HCT116 (cell line): Measurements from ENCODE around the gene RPS6KL1. TPM values are rescaled to one million over a fixed set of nuclear protein-coding genes. Genes with fewer than 3 reads are reported as not detected.

Experiments used
- ATAC-seq: fragments of 200-7000 bp; cut with Tn5 transposase; 2 replicates; pipeline ENCODE4 v1.9.1; 2020; ENCODE audit warnings: mild to moderate bottlenecking, moderate library complexity
- BruUV-seq: library from RNA; stranded (reverse); fragments of 400-500 nt; replicated peaks from 2 replicates; lab custom pipeline; 2021; lab: Mats Ljungman, UMichigan
- CTCF ChIA-PET: fragments of 300-600 bp; sonication (Branson Sonifier 250); formaldehyde crosslinking; loops from one replicate; lab custom pipeline; 2021; ENCODE audit warnings: antibody characterized with exemption; lab: Charles Lee
- POLR2A ChIA-PET: fragments of 300-600, 350-600 bp; sonication (Branson Sonifier 250); formaldehyde crosslinking; loops from one replicate; lab custom pipeline; 2021; ENCODE audit warnings: antibody characterized with exemption; lab: Charles Lee
- RAD21 ChIA-PET, 2 experiments: fragments of 300-600 bp; sonication (Branson Sonifier 250); formaldehyde crosslinking; loops; one replicate each; lab custom pipeline; 2023; ENCODE audit warnings: low total read pairs in 2 of 2; ENCODE audit not compliant: uncharacterized antibody in 2 of 2, unreplicated experiment in 2 of 2, low non-redundant PET in 1 of 2; lab: Charles Lee
- DNase-seq: peaks from one replicate; pipeline ENCODE4 v3.0.0-alpha.2; 2010; ENCODE audit warnings: low read depth, low spot score
- H2AFZ ChIP-seq: fragments of 200-600 bp; shearing (Covaris generic), sonication (generic); 2 replicates; pipeline ENCODE4 v1.6.1; 2017; ENCODE audit warnings: low read depth, mixed run types, mixed read lengths, antibody characterized with exemption, low read length; ENCODE audit not compliant: poor library complexity, severe bottlenecking
- H3K27ac ChIP-seq: 2 replicates; pipeline ENCODE4 v1.5.1; 2012; ENCODE audit warnings: low read depth, low read length
- H3K27me3 ChIP-seq: fragments of 200-600 bp; sonication (generic); 2 replicates; pipeline ENCODE4 v1.6.1; 2016; ENCODE audit warnings: mixed run types, low read length, mixed read lengths; ENCODE audit not compliant: insufficient read depth
- H3K36me3 ChIP-seq, 2 experiments: fragments of 200-500 bp in 1 of 2; fragments of 200-600 bp in 1 of 2; sonication (Bioruptor generic) in 1 of 2; sonication (generic) in 1 of 2; 2 replicates each; pipeline versions ENCODE4 v1.5.1 to v1.6.1; 2014 to 2016; ENCODE audit warnings: low read length in 2 of 2, inconsistent platforms in 1 of 2, mixed read lengths in 1 of 2, mixed run types in 1 of 2; ENCODE audit not compliant: insufficient read depth in 2 of 2, control insufficient read depth in 1 of 2
- H3K4me1 ChIP-seq, 2 experiments: fragments of 200-600 bp in 1 of 2; sonication (generic) in 1 of 2; 2 replicates each; pipeline versions ENCODE4 v1.5.1 to v1.6.1; 2012 to 2017; ENCODE audit warnings: low read length in 2 of 2, inconsistent platforms in 1 of 2, mild to moderate bottlenecking in 1 of 2, mixed read lengths in 1 of 2, mixed run types in 1 of 2, moderate library complexity in 1 of 2; ENCODE audit not compliant: insufficient read depth in 2 of 2, control insufficient read depth in 1 of 2
- H3K4me2 ChIP-seq: fragments of 200-600 bp; sonication (generic); 2 replicates; pipeline ENCODE4 v1.6.1; 2017; ENCODE audit warnings: mixed run types, low read length, mixed read lengths
- H3K4me3 ChIP-seq, 2 experiments: fragments of 200-600 bp in 1 of 2; sonication (generic) in 1 of 2; replicated peaks in 1 of 2; 2 replicates each; pipeline ENCODE4 v1.5.1; 2011 to 2016; ENCODE audit warnings: low read length in 2 of 2, control low read depth in 1 of 2, low read depth in 1 of 2, mild to moderate bottlenecking in 1 of 2, mixed read lengths in 1 of 2, mixed run types in 1 of 2
- H3K79me2 ChIP-seq: fragments of 200-600 bp; sonication (generic); 2 replicates; pipeline ENCODE4 v1.6.1; 2017; ENCODE audit warnings: mild to moderate bottlenecking, mixed run types, low read length, moderate library complexity, mixed read lengths; ENCODE audit not compliant: insufficient read depth
- H3K9ac ChIP-seq: fragments of 200-600 bp; sonication (generic); 2 replicates; pipeline ENCODE4 v1.6.1; 2016; ENCODE audit warnings: low read length, mixed read lengths
- H3K9me2 ChIP-seq: fragments of 200-600 bp; sonication (generic), shearing (Covaris generic); 2 replicates; pipeline ENCODE4 v1.6.1; 2017; ENCODE audit warnings: mixed run types, mild to moderate bottlenecking, moderate library complexity; ENCODE audit not compliant: insufficient read depth
- H3K9me3 ChIP-seq, 2 experiments: fragments of 200-500 bp in 1 of 2; fragments of 200-600 bp in 1 of 2; sonication (Bioruptor generic) in 1 of 2; sonication (generic) in 1 of 2; 2 replicates each; pipeline ENCODE4 v1.6.1; 2014 to 2017; ENCODE audit warnings: low read length in 2 of 2, mixed read lengths in 2 of 2, inconsistent platforms in 1 of 2, low read depth in 1 of 2, mild to moderate bottlenecking in 1 of 2, mixed run types in 1 of 2, moderate library complexity in 1 of 2; ENCODE audit not compliant: control insufficient read depth in 1 of 2, insufficient read depth in 1 of 2
- H4K20me1 ChIP-seq: fragments of 200-600 bp; sonication (generic), shearing (Covaris generic); 2 replicates; pipeline ENCODE4 v1.6.1; 2017; ENCODE audit warnings: mixed run types, mild to moderate bottlenecking, moderate library complexity; ENCODE audit not compliant: insufficient read depth
- ATF3 ChIP-seq: IDR thresholded peaks from 2 replicates; pipeline ENCODE4 v1.6.1; 2012
- EGR1 ChIP-seq: IDR thresholded peaks from 2 replicates; pipeline ENCODE4 v1.6.1; 2012; ENCODE audit warnings: low read depth
- ELF1 ChIP-seq: IDR thresholded peaks from 2 replicates; pipeline ENCODE4 v1.6.1; 2012; ENCODE audit warnings: low read depth, borderline replicate concordance
- EZH2 ChIP-seq: fragments of 200-600 bp; sonication (generic); IDR thresholded peaks from 2 replicates; pipeline ENCODE4 v1.6.1; 2017; ENCODE audit warnings: antibody characterized with exemption, mixed run types
- EZH2phosphoT487 ChIP-seq: fragments of 200-600 bp; IDR thresholded peaks from 2 replicates; pipeline ENCODE4 v1.6.1; 2018; ENCODE audit warnings: antibody characterized with exemption, borderline replicate concordance
- FOSL1 ChIP-seq: IDR thresholded peaks from 2 replicates; pipeline ENCODE4 v1.6.1; 2012; ENCODE audit warnings: low read depth
- JUND ChIP-seq: IDR thresholded peaks from 2 replicates; pipeline ENCODE4 v1.6.1; 2012
- POLR2A ChIP-seq: IDR thresholded peaks from 2 replicates; pipeline ENCODE4 v1.7.0; 2011; ENCODE audit warnings: borderline replicate concordance; ENCODE audit not compliant: insufficient read depth, insufficient read length; ENCODE audit errors: extremely low read depth
- POLR2AphosphoS5 ChIP-seq: IDR thresholded peaks from 2 replicates; pipeline ENCODE4 v1.6.1; 2011; ENCODE audit warnings: mild to moderate bottlenecking, low read depth, low read length, moderate library complexity
- RAD21 ChIP-seq: IDR thresholded peaks from 2 replicates; pipeline ENCODE4 v1.6.1; 2012; ENCODE audit warnings: low read depth, mild to moderate bottlenecking
- SIN3A ChIP-seq: IDR thresholded peaks from 2 replicates; pipeline ENCODE4 v1.6.1; 2012; ENCODE audit warnings: low read depth
- SP1 ChIP-seq: IDR thresholded peaks from 2 replicates; pipeline ENCODE4 v1.6.1; 2012; ENCODE audit warnings: low read depth
- TCF7L2 ChIP-seq: IDR thresholded peaks from 2 replicates; pipeline ENCODE4 v1.7.0; 2011; ENCODE audit warnings: borderline replicate concordance, inconsistent platforms; ENCODE audit not compliant: insufficient read depth, insufficient read length; ENCODE audit errors: extremely low read depth
- YY1 ChIP-seq: IDR thresholded peaks from 2 replicates; pipeline ENCODE4 v1.6.1; 2011; ENCODE audit warnings: low read length, low read depth, moderate library complexity, mild to moderate bottlenecking; ENCODE audit not compliant: insufficient replicate concordance; ENCODE audit errors: extremely low read depth
- ZBTB33 ChIP-seq: IDR thresholded peaks from 2 replicates; pipeline ENCODE4 v1.6.1; 2011; ENCODE audit warnings: mild to moderate bottlenecking, low read length, moderate library complexity; ENCODE audit not compliant: insufficient replicate concordance; ENCODE audit errors: extremely low read depth
- ZFX ChIP-seq: fragments of 450-650 bp; IDR thresholded peaks from 2 replicates; pipeline ENCODE4 v1.6.1; 2017
- intact Hi-C: fragments of 100-400 bp; cut with micrococcal nuclease; formaldehyde crosslinking; loops from 2 replicates; pipeline ENCODE4 v1.10.0; 2022
- total RNA-seq: library from RNA; stranded (reverse); gene quantifications from one replicate; pipeline ENCODE4 v1.2.1, GENCODE V29; 2021; ENCODE audit not compliant: unreplicated experiment
- TF ChIP-seq, protein P1 (sequence below), 3 experiments: fragments of 200-600 bp in 1 of 3; sonication (generic) in 1 of 3; IDR thresholded peaks in 2 of 3; conservative IDR thresholded peaks in 1 of 3; 2 replicates each; pipeline ENCODE4 v1.5.1; 2012 to 2017; ENCODE audit warnings: low read depth in 2 of 3, low read length in 2 of 3, antibody characterized with exemption in 1 of 3, borderline replicate concordance in 1 of 3, control low read depth in 1 of 3, mild to moderate bottlenecking in 1 of 3, mixed read lengths in 1 of 3, mixed run types in 1 of 3, moderate library complexity in 1 of 3; ENCODE audit not compliant: insufficient read depth in 1 of 3
- TF ChIP-seq, protein P2 (sequence below): IDR thresholded peaks from 2 replicates; pipeline ENCODE4 v1.6.1; 2012; ENCODE audit warnings: low read depth

Gene RPS6KL1
- total RNA-seq, 1 experiment from 2014 or later = 6.7 TPM

GRCh38 chr14:74860899-74861733 lies 61.9 kb downstream of the RPS6KL1 start:
- Histone ChIP-seq H3K27ac (no peak overlapping the region), H3K4me2 (no peak overlapping the region), H3K36me3 (no peaks in the 10 kb centered on the region), H3K27me3 (no peaks in the 10 kb centered on the region), H3K4me1 (peaks cover 0 to 4% of the 10 kb centered on the region in 2 experiments; a peak in 1 of 4 replicates), H3K9ac (no peak overlapping the region), H4K20me1 (no peaks in the 10 kb centered on the region), H3K79me2 (no peaks in the 10 kb centered on the region), H3K9me3 (no peaks in the 10 kb centered on the region), H3K4me3 (no peak overlapping the region), H3K9me2 (no peaks in the 10 kb centered on the region), H2AFZ (no peak overlapping the region)
- intact Hi-C loops = loop anchor here (1.0 to 2.0 kb wide), 3 partner anchors 44 to 446 kb away; no protein-coding TSS in a partner anchor
- DNase-seq (peak; percentile 69), ATAC-seq (peak; percentile 95)
- TF ChIP-seq SIN3A (no peak), POLR2AphosphoS5 (no peak), EZH2 (no peak), ZFX (no peak), POLR2A (no peak), ELF1 (no peak), EZH2phosphoT487 (no peak), JUND (no peak), RAD21 (peak; percentile 90), ATF3 (no peak), YY1 (no peak), FOSL1 (no peak), EGR1 (no peak), TCF7L2 (no peak), ZBTB33 (no peak), SP1 (no peak)
- TF ChIP-seq, protein P1, sequence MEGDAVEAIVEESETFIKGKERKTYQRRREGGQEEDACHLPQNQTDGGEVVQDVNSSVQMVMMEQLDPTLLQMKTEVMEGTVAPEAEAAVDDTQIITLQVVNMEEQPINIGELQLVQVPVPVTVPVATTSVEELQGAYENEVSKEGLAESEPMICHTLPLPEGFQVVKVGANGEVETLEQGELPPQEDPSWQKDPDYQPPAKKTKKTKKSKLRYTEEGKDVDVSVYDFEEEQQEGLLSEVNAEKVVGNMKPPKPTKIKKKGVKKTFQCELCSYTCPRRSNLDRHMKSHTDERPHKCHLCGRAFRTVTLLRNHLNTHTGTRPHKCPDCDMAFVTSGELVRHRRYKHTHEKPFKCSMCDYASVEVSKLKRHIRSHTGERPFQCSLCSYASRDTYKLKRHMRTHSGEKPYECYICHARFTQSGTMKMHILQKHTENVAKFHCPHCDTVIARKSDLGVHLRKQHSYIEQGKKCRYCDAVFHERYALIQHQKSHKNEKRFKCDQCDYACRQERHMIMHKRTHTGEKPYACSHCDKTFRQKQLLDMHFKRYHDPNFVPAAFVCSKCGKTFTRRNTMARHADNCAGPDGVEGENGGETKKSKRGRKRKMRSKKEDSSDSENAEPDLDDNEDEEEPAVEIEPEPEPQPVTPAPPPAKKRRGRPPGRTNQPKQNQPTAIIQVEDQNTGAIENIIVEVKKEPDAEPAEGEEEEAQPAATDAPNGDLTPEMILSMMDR (IDR thresholded peaks at IDR 0.05 in 2 of 3, conservative IDR thresholded peaks at IDR 0.05 in 1 of 3; ENCODE audit: borderline replicate concordance in 1 of 3, insufficient read depth in 1 of 3, low read depth in 2 of 3, low read length in 2 of 3) = peak; percentile 78 to 92 (median 89)
- TF ChIP-seq, protein P2, sequence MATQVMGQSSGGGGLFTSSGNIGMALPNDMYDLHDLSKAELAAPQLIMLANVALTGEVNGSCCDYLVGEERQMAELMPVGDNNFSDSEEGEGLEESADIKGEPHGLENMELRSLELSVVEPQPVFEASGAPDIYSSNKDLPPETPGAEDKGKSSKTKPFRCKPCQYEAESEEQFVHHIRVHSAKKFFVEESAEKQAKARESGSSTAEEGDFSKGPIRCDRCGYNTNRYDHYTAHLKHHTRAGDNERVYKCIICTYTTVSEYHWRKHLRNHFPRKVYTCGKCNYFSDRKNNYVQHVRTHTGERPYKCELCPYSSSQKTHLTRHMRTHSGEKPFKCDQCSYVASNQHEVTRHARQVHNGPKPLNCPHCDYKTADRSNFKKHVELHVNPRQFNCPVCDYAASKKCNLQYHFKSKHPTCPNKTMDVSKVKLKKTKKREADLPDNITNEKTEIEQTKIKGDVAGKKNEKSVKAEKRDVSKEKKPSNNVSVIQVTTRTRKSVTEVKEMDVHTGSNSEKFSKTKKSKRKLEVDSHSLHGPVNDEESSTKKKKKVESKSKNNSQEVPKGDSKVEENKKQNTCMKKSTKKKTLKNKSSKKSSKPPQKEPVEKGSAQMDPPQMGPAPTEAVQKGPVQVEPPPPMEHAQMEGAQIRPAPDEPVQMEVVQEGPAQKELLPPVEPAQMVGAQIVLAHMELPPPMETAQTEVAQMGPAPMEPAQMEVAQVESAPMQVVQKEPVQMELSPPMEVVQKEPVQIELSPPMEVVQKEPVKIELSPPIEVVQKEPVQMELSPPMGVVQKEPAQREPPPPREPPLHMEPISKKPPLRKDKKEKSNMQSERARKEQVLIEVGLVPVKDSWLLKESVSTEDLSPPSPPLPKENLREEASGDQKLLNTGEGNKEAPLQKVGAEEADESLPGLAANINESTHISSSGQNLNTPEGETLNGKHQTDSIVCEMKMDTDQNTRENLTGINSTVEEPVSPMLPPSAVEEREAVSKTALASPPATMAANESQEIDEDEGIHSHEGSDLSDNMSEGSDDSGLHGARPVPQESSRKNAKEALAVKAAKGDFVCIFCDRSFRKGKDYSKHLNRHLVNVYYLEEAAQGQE = no peak
- no TSS peak for BruUV-seq
- ChIA-PET CTCF (interaction anchor here (0.6 to 6.9 kb wide), 37 partner anchors 8 to 443 kb away, joined by 3 to 94 read pairs (median 5); partner anchors contain the start of genes ACYP1, DLST, PROX2 and RPS6KL1), RAD21 (interaction anchor here (0.7 to 2.5 kb wide), 7 partner anchors 24 to 252 kb away, joined by 3 to 13 read pairs (median 4); partner anchors contain the start of gene RPS6KL1 (in 1 of the 2)), POLR2A (interaction anchor here (0.6 kb wide), 1 partner anchor 435 kb away, joined by 3 read pairs; no protein-coding TSS in a partner anchor)
